Right lobe of liver (tissue), 6 donors: ENCODE data around the gene RESF1. TPM values are rescaled to one million over a fixed set of nuclear protein-coding genes. Genes with fewer than 3 reads are reported as not detected.

Experiments
- ATAC-seq, 4 donors: fragments of 200-7000 bp; cut with Tn5 transposase; one replicate each; pipeline ENCODE4 v1.9.1; 2020; ENCODE audit warnings: mild to moderate bottlenecking in 4 of 4, moderate library complexity in 4 of 4
- DNase-seq, 3 donors: peaks; one replicate each; pipeline ENCODE4 v3.0.0-alpha.2; 2020
- H3K27ac ChIP-seq, 3 donors: fragments of 200-600 bp; one replicate each; pipeline ENCODE4 v1.8.0; 2022
- H3K27me3 ChIP-seq, 2 donors: fragments of 200-600 bp; one replicate each; pipeline ENCODE4 v1.8.0; 2022
- H3K36me3 ChIP-seq, 4 donors: fragments of 200-600 bp; sonication (generic) in 1 of 4; one replicate each; pipeline versions ENCODE4 v1.5.1 to v1.8.0; 2017 to 2022; ENCODE audit warnings: control low read depth in 1 of 4
- H3K4me1 ChIP-seq, 4 donors: fragments of 200-600 bp; sonication (generic) in 1 of 4; one replicate each; pipeline versions ENCODE4 v1.5.1 to v1.8.0; 2017 to 2022; ENCODE audit warnings: control low read depth in 1 of 4
- H3K4me3 ChIP-seq, 3 donors: fragments of 200-600 bp; one replicate each; pipeline ENCODE4 v1.8.0; 2022
- H3K9me3 ChIP-seq, 4 donors: fragments of 200-600 bp; sonication (generic) in 1 of 4; one replicate each; pipeline versions ENCODE4 v1.5.1 to v1.8.0; 2017 to 2022; ENCODE audit warnings: control low read depth in 1 of 4
- POLR2A ChIP-seq: fragments of 450-650 bp; IDR thresholded peaks from one replicate; pipeline ENCODE4 v1.6.1; 2017; ENCODE audit warnings: antibody characterized with exemption, mild to moderate bottlenecking
- WGBS: methylation state at CpG from one replicate; pipeline ENCODE4 v1.1.6; 2018; ENCODE audit warnings: low coverage, low lambda C conversion rate; ENCODE audit not compliant: insufficient coverage; ENCODE audit errors: missing lambda C conversion rate; 5-methylcytosine and 5-hydroxymethylcytosine counted together
- intact Hi-C, 2 donors: fragments of 100-400 bp; cut with DNase I; formaldehyde crosslinking; loops; one replicate each; pipeline versions ENCODE4 v1.11.2 to v1.14.1; 2022
- total RNA-seq, 6 experiments: library from RNA; depleted of rRNA in 2 of 6; stranded (reverse); fragments of >200 nt in 2 of 6; fragmentation: NEBNext Ultra II Directional in 3 of 6; extraction: Animal tissue kit (Norgen Biotek cat#: 25700) in 3 of 6; gene quantifications; one replicate each; pipeline versions ENCODE4 v1.1.0 to v1.2.4, GENCODE V29; 2016 to 2023
- TF ChIP-seq, protein P1 (sequence below), 4 donors: fragments of 200-600 bp in 3 of 4; fragments of 450-650 bp in 1 of 4; IDR thresholded peaks; one replicate each; pipeline versions ENCODE4 v1.5.1 to v1.8.0; 2016 to 2022; ENCODE audit warnings: antibody characterized with exemption in 4 of 4, mild to moderate bottlenecking in 2 of 4
- donor health status: DM: no; HTN: yes; CAD: no.
- donor health status: DM: no; HTN: no; CAD: no.
- donor health status: DM: no; HTN: no; CAD: no.
- donor health status: DM: no; HTN: yes; CAD: no.
- donor health status: DM: no; HTN: yes; CAD: no.

RESF1 gene
- total RNA-seq, 6 experiments from 2014 or later, result 24.0 to 62.5 (median 42.8) TPM

DNA sequence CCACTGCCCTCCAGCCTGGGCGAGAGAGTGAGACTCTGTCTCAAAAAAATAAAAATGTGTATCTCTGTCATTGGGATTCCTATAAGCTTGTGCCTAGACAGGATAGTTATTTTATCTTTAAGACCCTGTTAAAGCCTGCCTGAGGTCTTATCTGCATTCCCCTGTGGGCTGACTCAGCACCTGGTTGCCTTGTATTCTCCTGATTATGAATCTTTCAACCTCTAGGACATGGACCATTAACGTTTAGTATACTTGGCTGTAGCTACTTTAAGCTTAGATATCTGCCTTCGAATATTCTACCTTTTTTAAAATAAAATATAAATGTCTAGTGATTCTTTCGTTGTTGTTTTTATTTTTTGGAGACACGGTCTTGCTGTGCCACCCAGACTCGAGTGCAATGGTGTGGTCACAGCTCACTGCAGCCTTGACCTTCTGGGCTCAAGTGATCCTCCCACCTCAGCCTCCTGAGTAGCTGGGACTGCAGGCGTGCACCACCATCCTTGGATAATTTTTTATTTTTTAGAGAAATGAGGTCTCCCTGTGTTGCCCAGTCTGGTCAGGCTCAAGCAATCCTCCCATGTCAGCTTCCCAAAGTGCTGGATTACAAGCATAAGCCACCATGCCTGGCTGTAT is 41.3 kb downstream of the RESF1 start:
- Histone ChIP-seq H3K27me3 (no peaks in the 10 kb centered on the region), H3K36me3 (peaks cover 0 to 37% (median 23%) of the 10 kb centered on the region in 4 donors), H3K4me1 (no peaks in the 10 kb centered on the region), H3K4me3 (no peak overlapping the region), H3K9me3 (no peaks in the 10 kb centered on the region), H3K27ac (no peak overlapping the region)
- TF ChIP-seq POLR2A, result no peak
- TF ChIP-seq, protein P1, sequence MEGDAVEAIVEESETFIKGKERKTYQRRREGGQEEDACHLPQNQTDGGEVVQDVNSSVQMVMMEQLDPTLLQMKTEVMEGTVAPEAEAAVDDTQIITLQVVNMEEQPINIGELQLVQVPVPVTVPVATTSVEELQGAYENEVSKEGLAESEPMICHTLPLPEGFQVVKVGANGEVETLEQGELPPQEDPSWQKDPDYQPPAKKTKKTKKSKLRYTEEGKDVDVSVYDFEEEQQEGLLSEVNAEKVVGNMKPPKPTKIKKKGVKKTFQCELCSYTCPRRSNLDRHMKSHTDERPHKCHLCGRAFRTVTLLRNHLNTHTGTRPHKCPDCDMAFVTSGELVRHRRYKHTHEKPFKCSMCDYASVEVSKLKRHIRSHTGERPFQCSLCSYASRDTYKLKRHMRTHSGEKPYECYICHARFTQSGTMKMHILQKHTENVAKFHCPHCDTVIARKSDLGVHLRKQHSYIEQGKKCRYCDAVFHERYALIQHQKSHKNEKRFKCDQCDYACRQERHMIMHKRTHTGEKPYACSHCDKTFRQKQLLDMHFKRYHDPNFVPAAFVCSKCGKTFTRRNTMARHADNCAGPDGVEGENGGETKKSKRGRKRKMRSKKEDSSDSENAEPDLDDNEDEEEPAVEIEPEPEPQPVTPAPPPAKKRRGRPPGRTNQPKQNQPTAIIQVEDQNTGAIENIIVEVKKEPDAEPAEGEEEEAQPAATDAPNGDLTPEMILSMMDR (IDR thresholded peaks at IDR 0.05), result no peak
- DNase-seq, result no peak
- intact Hi-C loops, result no loop called here
- ATAC-seq, result no peak
- WGBS, result 95% methylated on average over 6 of the region's 7 CpGs

DNA sequence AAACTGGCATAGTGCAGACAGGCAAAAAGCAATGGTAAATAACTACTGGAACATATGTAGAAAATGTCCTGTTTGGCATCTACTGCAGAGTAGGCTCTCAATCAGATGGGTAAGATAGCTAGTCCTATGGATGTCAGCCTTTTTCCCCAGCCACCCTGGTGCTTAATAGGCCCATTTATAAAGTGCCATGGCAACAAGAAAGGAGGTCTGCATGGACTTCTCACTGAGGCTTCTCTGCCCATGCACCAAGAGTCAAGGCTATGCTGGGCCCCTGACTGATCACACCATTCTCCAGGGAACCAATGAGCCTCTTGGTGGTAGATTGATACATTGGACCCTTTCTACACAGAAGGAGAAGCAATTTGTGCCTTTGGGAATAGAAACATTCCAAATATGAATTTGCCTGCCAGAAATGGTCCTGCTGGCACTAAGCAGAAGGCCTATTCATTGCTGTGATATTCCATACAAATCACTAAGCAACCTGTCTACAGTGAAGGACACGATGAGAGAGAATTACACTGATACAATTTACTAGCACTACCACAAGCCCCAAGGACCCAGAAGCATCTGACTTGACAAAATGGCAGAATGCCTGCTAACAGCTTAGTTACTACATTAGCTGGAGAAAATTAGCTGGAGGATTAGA is 43.8 kb downstream of the RESF1 start:
- Histone ChIP-seq H3K9me3 (no peaks in the 10 kb centered on the region), H3K4me3 (no peak overlapping the region), H3K36me3 (peaks cover 0 to 19% (median 9%) of the 10 kb centered on the region in 4 donors), H3K27me3 (no peaks in the 10 kb centered on the region), H3K4me1 (no peaks in the 10 kb centered on the region), H3K27ac (no peak overlapping the region)
- ATAC-seq, result peak in 1 of 4 donors; percentile 51
- TF ChIP-seq POLR2A, result no peak
- TF ChIP-seq, protein P1 (IDR thresholded peaks at IDR 0.05), result no peak
- no peak for DNase-seq
- intact Hi-C loops, result no loop called here
- WGBS, result 60% methylated on average over 1 of the region's 1 CpG

DNA sequence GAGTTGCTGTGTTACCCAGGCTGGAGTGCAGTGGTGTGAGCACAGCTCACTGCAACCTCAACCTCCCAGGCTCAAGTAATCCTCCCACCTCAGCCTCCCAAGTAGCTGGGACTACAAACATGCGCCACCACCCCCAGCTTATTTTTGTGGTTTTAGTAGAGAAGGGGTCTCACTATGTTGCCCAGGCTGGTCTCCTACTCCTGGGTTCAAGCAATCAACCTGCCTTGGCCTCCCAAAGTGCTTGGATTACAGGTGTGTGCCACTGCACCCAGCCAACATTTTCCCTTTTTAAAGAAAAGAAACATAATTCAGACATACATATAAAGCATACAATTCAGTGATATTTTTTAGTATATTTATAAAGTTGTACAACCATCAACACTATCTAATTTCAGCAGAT is 44.4 kb downstream of the RESF1 start:
- Histone ChIP-seq H3K4me3 (no peak overlapping the region), H3K4me1 (no peaks in the 10 kb centered on the region), H3K9me3 (no peaks in the 10 kb centered on the region), H3K27me3 (no peaks in the 10 kb centered on the region), H3K27ac (no peak overlapping the region), H3K36me3 (peaks cover 0 to 12% (median 4%) of the 10 kb centered on the region in 4 donors)
- intact Hi-C loops, result no loop called here
- ATAC-seq, result peak in 1 of 4 donors; percentile 4
- DNase-seq, result no peak
- 100% methylated on average over 1 of the region's 1 CpG for WGBS
- TF ChIP-seq, protein P1 (IDR thresholded peaks at IDR 0.05), result no peak
- TF ChIP-seq POLR2A, result no peak

DNA sequence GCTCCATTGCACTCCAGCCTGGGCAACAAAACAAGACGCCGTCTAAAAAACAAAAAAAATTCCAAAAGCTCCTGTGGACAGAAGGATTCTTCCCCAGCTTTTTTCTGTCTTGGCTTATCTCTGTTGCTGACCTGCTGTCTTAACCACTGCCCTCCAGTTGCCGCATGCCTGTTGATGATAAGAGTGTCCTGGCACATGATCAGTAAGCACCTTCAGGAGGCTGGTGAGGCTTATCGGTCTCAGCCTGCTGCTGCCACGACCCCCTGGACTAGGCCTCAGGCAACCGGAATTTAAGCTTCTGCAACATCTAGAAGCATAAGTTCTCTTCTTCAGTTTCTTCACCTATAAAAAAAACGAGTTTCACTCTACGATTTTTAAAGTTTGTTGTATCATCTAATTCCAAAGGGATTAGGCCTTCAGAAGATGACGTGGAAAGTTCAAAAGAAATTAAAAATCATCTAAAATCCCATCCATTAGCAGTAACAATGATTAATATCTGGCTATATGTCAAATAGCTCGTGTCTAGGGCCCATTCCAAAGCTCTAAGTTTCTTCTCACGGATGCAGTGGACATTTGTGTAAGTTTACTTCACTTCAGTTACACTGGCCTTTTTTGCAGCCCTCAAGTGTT is 46.4 kb downstream of the RESF1 start:
- Histone ChIP-seq H3K9me3 (no peaks in the 10 kb centered on the region), H3K27ac (no peak overlapping the region), H3K4me3 (no peak overlapping the region), H3K27me3 (no peaks in the 10 kb centered on the region), H3K4me1 (no peaks in the 10 kb centered on the region), H3K36me3 (no peaks in the 10 kb centered on the region)
- peak in 1 of 4 donors; percentile 41 for ATAC-seq
- no peak for DNase-seq
- intact Hi-C loops, result no loop called here
- TF ChIP-seq, protein P1 (IDR thresholded peaks at IDR 0.05), result no peak
- no peak for TF ChIP-seq POLR2A
- 52% methylated on average over 10 of the region's 11 CpGs for WGBS

Other genes starting within 250 kb of the RESF1 start
- 1 to 10 TPM; 1.2 to 7.3 (median 2.8) TPM for gene AMN1, start 230.4 kb upstream of the RESF1 start, total RNA-seq
- 1 to 10 TPM; 1.0 to 4.9 (median 2.1) TPM for gene BICD1, start 147.4 kb downstream of the RESF1 start, total RNA-seq